ENCODE measurements around the gene RAET1E.

RAET1E gene

DNA sequence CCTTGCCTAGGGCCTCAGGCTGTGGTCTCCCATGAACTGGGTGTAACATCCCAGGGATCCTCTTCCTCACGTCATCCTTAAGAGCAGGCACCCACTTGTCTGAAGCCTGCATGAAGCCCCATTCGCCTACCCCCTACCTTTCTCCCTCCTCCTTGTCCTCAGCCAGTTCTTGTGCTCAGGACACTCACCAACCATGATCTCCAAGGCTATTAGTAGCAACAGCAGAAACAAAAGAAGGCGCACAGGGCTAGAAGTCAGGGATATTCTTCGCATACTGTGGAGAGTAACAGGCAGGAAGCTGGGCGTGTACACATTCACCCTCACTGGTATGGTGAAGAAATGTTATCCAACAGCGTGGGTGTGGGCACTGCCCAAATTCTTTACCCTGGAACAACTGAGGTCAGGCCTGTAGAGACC lies 7.3 kb downstream of the RAET1E start:
- no peak for DNase-seq (ENCODE audit: low read depth, low spot score)

DNA sequence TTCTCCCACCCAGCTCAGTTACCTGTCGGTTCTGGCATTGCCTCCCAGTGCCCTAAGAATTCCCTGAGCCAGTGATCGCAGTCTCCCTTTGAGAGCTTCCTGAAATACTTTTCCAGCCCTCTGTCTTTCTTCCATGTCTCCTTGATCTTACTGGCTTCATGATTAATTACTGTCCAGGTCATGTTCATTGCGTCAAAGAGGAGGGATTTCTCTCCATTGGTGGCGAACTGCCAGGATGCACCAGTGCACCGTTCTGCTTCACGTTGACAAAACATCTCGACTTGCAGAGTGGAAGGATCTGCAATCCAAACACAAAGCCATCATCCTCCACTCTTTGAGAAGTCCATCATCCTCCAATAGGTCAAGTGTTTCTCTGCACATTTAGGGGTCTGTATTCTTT lies 8.6 kb downstream of the RAET1E start:
- DNase-seq (ENCODE audit: low read depth, low spot score): no peak

DNA sequence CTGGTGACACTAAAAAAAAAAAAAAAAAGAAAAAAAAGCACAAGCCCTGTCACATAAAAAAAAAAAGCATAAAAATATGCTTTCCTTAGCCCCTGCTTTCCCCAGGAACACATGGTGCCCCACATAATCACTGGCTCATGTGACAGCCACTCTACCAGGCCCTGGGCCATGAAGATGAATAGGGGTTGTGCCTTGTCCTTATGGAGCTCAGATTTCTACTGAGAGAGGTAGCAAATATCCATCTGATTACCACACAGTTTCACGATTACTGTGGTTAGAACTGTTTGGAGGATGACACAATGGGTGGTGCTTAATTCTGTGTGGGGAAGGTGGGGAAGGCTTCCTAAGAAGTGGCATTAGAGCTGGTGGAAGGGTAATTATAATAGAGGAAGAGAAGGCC lies 9.3 kb downstream of the RAET1E start:
- no peak for DNase-seq (ENCODE audit: low read depth, low spot score)

DNA sequence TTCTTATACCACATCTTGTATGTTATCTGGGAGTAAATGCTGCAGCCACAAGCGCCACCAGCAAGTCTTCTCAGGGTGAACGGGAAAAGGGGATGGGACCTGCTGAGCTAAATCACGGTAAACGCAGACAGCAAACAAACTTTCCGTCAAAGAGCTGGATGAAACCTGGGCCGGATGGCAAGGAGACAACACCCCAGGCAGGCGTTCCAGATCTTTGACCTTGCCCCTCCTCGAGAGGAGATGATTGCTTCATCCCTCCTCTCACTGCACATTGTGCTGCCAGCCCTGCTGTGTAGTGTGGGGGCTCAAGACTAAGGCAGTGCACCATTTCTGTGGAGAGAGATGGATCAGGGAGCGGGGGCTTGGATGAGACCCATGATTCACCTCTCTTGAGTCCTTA lies 9.8 kb downstream of the RAET1E start:
- DNase-seq (ENCODE audit: low read depth, low spot score): no peak

DNA sequence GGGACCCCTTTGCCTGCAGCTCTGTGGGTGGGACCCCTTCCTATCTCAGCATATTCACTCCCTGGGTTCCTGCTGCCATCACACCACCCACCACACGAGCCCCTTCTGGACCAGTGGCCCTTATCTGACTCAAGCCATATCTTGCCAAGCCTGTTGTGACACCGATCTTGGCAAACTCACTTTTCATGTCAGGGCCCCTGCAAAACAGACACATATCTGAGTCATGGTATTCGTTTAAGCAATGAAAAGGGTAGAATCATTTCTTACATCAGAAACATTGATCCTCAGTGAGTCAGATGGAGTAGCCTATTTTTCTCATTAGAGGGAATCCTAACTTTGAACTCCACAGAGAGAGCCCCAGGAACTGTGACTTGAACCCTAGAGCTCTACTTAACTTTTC lies 10.6 kb downstream of the RAET1E start:
- no peak for DNase-seq (ENCODE audit: low read depth, low spot score)

DNA sequence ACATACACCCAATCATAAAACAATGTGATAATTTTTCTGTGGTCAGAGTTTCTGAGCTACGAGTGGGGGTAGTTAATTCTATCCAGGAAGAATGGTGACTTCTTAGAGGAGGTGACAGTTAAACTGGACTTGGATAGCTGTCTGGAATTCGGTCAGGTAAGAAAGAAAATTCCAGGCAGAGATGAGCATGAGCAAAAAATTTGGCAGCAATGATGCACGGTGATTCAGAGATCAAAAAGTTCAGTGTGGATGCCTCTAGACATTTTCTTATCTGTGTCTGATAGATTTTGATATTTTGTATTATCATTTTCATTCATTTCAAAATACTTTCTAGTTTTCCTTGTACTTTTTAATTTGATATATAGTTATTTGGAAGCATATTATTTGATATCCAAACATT lies 12.0 kb downstream of the RAET1E start:
- no peak for DNase-seq (ENCODE audit: low read depth, low spot score)

DNA sequence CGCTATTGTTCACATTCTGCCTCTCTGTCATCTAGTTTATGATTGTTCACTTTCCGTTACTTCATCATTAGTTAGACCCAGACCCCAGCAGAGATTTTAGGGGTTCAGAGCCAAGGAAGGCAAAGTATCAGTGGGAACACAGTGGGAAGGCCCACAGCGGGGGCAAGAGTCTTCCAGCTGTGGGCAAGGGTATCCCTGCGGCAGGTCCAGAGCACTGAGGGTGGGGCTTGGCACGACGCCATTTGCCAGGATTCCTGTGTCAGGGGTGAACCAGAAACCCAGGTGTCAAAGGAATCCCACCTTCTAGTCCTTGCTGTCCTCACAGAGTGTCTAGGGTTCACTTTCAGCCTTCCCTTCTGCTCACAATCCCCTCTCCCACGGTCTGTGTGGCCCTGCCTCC lies 13.3 kb downstream of the RAET1E start:
- no peak for DNase-seq (ENCODE audit: low read depth, low spot score)

DNA sequence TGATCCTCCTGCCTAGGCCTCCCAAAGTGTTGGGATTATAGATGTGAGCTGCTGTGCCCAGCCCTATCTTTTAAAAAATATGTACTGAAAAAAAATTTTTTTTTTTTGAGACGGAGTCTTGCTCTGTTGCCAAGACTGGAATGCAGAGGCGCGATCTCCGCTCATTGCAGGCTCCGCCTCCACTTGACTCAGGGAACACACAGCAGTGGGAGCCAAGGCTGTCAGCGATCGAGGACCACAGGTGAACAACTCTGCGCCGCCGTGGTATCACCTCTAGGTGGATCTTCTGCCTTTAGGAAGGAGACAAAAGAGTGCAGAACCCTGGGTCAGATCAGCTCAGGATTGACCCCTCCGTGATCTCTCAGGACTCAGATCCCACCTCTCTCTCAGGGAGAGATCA lies 13.7 kb downstream of the RAET1E start:
- no peak for DNase-seq (ENCODE audit: low read depth, low spot score)

DNA sequence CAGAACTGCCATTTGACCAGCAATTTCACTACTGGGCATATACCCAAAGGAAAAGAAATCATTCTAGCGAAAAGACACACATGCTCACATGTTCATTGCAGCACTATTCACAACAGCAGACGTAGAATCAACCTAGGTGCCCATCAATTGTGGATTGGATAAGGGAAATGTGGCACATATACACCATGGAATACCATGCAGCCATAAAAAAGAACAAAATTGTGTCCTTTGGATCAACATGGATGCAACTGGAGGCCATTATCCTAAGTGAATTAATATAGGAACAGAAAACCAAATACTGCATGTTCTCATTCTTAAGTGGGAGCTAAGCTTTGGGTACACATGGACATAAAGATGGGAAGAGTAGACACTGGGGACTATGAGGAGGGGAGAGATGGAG lies 16.1 kb downstream of the RAET1E start:
- DNase-seq (ENCODE audit: low read depth, low spot score): no peak

DNA sequence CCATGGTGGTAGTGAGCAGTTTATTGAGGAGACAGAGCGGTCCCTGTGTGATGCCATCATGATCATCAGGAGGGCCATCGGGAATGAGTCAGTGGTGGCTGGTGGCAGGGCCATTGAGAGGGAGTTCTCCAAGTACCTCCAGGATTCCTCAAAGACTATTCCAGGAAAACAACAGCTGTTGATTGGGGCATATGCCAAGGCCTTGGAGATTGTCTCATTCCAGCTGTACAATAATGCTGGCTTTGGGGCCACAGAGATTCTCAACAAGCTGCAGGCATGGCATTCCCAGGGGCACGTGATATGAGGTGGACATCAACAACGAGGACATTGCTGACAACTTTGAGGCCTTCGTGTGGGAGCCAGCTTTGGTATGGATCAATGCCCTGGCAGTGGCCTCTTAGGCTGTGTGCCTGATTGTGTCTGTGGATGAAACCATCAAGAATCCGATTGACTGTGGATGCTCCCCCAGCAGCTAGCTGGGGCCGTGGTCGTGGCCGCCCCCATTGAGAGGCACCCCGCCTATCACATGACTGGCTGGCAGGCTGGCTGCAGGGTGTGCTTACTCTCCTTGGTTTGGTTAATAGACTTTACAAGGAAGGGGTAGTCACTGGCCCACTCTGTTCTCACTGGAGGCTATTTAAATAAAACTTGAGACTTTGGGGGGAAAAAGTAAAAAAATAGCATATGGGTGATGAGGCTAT lies 16.7 kb downstream of the RAET1E start:
- DNase-seq (ENCODE audit: low read depth, low spot score): no peak

DNA sequence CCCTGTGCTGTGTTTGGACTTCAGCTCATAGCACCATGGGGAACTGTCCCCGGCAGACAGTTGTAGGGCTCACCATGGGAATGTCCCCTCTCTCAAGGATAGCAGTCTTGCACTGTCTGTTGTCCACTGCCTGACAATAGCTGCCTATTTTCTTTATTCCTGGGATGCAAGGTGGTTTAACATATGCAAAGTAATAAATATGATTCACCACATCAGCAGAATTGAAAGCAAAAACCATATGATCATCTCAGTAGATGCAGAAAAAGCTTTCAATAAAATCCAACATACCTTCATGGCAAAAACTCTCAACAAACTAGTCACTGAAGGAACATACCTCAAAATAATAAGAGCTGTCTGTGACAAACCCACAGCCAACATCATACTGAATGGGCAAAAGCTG lies 20.3 kb downstream of the RAET1E start:
- DNase-seq (ENCODE audit: low read depth, low spot score): no peak

DNA sequence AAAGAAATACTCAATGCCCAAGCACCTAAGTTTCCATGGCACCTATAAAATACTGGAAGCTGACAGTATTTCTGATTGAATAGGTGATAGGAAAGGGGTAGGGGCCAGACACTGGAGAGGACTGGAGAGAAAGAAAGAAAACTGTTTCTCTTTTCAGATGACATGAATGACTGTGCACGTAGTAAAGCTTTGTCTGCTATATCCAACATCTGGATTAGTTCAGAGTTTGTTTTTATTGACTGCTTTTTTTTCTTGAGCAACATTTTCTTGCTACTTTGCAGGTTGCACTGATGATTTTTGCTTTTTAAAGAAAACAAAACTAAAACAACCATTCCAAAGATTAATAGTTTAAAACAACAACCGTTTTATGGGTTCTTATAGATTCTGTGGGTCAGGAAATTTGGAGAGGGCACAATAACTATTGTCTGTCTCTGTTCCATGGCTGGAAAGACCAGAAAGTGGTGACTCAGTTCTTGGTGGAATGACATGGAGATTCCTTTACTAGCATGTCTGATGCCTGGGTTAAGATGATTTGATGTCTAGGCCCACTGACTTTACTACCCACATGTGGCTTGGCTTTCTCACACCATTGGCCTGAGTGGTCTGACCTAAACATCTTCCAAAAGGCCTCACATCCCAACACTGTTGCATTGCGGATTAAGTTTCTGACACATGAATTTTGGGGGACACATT lies 21.5 kb downstream of the RAET1E start:
- no peak for DNase-seq (ENCODE audit: low read depth, low spot score)

DNA sequence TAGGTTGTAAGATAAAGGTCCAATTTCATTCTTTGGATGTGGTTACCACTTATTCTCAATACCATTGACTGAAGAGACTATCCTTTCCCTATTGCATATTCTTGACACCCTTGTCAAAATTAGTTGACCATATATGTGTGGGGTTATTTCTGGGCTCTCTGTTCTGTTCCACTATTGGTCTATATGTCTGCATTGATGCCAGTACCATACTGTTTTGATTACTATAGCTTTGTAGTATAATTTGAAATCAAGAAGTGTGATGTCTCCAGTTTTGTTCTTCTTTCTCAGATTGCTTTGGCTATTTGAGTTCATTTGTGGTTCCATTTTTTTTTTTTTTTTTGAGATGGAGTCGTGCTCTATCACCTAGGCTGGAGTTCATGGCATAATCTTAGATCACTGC lies 25.7 kb downstream of the RAET1E start:
- no peak for DNase-seq (ENCODE audit: low read depth, low spot score)

DNA sequence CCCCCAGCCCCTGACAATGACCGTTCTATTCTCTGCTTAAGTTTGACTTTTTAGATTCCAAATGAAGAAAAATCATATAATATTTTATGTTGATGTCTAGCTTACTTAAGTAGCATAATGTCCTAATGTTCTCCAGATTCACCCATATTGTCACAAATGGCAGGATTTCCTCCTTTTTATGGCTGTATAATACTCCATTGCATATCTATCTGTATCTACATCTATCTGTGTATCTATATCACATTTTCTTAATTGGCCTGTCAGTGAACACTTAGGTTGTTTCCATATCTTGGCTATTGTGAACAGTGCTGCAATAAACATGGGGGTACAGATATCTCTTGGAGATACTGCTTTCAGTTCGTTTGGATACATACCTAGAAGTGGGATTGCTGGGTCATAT lies 26.7 kb downstream of the RAET1E start:
- DNase-seq (ENCODE audit: low read depth, low spot score): no peak

DNA sequence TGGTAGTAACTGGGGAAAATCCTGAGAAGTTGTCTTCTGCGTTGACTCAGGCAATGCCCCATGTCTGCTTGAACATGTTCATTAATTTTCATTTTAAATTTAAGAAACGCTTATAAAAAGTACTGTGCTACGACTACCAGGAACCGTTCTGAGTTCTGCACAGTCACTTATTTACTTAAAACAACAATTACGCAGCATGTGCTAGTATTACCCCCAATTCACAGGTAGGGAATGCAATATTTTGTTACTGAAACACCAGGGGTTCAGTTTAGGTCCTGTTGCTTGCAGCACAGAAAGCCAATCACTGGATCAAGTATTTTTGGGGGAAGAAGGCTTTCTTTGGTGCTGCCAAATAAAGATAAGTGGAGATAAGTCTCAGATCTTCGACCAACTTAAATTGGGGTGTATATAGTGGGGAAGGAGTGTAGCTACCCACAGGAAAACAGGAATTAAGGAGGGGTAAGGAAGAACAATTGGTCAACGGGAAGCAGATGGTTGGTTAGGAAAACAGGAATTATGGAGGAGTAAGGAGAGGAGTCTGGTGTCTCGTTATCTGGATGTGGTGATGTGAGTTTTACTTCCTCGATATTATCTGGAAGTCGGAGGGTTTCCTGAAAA lies 28.5 kb downstream of the RAET1E start:
- DNase-seq (ENCODE audit: low read depth, low spot score): no peak

DNA sequence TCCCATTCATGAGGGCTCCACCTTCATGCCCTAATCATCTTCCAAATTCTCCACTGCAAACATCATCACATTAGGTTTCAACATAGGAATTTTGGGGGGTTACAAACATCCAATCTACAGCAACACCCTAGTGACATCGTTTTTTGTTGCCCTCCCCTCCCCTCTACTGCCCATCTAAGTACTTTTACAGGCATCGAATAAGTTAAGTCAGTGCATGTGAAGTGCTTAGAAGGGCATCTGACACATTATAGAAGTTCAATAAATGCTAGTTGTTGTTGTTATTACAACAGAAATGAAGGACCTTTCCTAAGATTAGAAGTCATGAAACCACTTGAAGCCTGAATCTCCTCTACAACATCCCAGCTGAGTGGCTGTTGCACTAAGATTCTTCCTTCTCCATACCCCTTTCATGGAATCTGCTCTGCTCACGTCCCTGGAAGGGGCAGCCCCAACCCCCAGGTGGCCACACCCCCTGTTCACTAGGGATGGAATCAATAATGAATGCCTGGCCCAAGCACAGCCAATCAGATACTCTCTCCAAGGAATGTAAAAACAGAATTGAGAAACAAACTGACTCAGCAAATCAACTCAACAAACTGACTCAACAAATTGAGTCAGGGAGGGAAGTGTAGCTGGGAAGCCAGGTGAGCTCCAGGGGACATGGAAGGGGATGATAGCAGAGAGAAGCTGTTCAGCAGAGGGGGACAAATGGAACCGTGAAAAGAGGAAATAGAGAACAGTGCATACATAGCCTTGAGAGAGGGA lies 29.9 kb downstream of the RAET1E start:
- DNase-seq (ENCODE audit: low read depth, low spot score): no peak

DNA sequence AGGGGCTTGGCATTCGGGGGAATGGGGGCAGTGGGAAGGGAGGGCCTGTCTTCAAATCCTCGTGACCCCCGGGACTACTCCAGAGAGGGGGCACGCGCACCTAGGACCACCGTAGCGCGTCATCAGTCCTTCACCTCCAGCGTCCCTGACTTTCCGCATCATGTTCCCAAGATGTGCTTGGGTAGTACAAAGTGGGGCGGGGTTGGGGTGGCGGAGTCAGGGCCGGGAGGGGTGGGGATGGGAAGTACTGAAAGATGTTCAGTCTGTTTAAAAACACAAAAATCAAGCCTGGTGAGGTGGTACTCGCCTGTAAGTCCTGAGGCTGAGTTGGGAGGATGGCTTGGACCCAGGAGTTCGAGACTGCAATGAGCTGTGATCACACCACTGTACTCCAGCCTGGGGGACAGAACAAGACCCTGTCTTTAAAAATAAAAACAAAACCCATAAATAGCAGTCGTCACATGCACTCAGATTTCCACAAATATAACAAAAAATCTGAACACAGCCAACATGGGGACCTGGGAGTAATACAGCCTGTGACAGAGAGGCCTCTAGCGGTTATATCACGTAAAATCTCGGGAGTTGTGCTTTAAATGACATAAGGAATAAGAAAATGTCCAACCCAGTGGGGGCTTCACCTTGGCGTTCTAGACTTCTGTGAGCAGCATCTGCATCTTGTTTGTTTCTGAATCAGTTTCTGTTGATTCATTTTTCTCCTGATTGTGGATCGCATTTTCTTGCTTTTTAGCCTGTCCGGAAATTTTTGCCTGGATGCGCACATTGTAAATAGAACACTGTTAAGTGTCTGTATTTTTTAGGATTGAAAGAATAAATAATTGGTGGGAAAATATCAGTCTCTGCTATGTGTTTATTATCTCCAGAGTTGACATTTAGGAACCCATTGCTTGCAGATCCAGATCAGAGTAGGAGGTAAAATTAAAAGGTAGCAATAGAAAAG lies 33.1 kb downstream of the RAET1E start:
- DNase-seq (ENCODE audit: low read depth, low spot score): no peak

DNA sequence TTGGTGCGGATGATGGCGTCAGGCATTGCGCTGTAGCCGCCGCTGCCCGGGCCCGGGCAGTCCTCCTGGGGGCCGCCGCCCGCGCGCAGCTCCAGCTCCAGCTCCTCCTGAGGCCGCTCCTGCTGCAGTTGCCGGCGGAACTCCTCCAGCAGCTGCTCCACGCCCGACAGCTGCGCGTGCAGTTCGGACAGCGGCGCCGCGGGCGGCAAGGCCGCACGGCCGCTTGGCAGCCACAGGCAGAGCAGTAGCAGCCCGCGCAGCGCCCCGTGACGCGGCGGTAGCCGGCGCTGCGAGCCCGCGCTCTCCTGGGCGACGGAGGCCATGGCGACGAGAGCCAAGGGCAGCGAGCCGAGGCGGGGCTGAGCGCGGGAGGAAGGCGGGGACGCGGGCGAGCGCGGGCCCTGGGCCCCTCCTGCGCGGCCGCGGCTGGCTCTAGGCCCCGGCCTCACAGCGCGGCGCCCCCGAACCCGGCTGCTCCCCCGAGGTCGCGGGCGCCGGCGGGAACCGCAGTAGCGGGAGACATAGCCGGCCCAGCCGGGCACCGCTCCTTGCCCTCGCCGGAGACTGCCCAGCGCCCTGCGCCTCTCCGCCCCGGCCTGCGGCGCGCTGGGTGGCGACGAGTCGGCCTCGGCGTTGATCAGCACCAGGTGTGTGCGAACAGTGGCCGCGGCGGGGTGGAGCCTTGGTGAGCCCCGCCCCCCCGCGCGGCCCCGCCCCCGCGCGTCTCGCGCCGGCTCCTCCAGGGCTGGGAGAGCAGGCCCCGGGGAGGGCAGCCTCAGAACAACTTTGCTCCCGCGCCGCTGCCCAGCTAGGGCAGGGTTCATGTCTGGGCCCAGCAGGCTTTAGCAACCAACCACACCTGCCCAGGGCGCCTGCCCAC lies 34.0 kb downstream of the RAET1E start, which contains the start of gene LRP11:
Gene LRP11 (minus strand): TSS at position 662 of the 880 bp plus-strand sequence. CDS start 339 bp downstream, at position 323.
- DNase-seq (ENCODE audit: low read depth, low spot score): no peak

DNA sequence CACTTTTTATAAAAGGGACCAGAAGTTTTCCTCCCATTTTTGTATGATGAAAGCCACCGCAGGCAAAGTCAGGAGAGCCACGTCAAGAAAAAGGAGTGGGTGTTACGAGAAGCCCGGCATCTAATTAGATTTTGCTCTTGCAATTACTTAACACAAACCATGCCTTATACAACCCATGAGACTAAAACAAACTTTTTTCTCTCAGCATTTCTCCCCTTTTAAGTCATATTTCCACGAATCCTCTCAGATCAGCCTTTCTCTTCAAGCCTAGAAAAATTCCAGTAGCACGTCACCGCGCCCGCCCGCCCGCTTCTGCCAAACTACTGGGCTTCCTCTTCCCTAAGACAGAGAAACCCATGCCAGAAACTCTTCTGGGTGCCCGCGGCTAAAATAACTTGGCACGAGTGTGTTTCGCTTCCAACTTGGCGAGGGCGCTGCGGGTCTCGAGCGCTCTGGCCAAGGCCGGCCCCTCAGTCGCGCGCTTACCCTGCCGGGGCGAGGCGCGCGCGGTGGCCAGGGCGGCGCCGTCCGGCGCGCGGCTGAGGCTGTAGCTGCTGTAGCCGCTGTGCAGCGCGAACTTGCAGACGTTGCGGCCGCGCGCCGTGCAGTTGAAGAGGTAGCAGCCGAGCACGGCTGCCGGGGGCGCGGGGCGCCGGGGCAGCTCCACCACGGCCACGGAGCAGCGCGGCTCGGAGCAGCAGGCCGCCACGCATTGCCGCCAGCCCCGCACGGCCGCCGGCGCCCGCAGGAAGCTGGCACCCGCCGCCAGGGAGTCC lies 34.8 kb downstream of the RAET1E start:
- DNase-seq (ENCODE audit: low read depth, low spot score): no peak

Measured in brain pericyte (primary cell).